SU-DHL-6 (cell line): ENCODE results near the gene LINGO3.

Experiments used
- H2AFZ ChIP-seq: fragments of 200-600 bp; sonication (generic); 2 replicates; pipeline ENCODE4 v1.6.1; 2014; ENCODE audit warnings: low read depth, mild to moderate bottlenecking, moderate library complexity, mixed read lengths, antibody characterized with exemption, low read length; ENCODE audit not compliant: severe bottlenecking
- H3F3A ChIP-seq: fragments of 200-600 bp; shearing (Covaris generic); 2 replicates; pipeline ENCODE4 v1.6.0; 2016; ENCODE audit warnings: antibody characterized with exemption, mild to moderate bottlenecking; ENCODE audit not compliant: insufficient read depth
- H3K27ac ChIP-seq: fragments of 200-600 bp; sonication (generic); 2 replicates; pipeline ENCODE4 v1.5.1; 2016; ENCODE audit warnings: low read depth, mild to moderate bottlenecking, low read length, moderate library complexity, mixed read lengths
- H3K27me3 ChIP-seq: fragments of 200-600 bp; sonication (generic), shearing (Covaris generic); 2 replicates; pipeline ENCODE4 v1.6.0; 2014; ENCODE audit warnings: mild to moderate bottlenecking, low read length
- H3K36me3 ChIP-seq: fragments of 200-600 bp; sonication (generic); 2 replicates; pipeline ENCODE4 v1.6.1; 2014; ENCODE audit warnings: mild to moderate bottlenecking, low read length, mixed read lengths
- H3K4me2 ChIP-seq: fragments of 300-600, 200-600 bp; shearing (Covaris generic), sonication (generic); 2 replicates; pipeline ENCODE4 v1.6.0; 2014; ENCODE audit warnings: low read length, low read depth, mild to moderate bottlenecking; ENCODE audit not compliant: poor library complexity, severe bottlenecking
- H3K4me3 ChIP-seq: fragments of 200-600 bp; sonication (generic); 2 replicates; pipeline ENCODE4 v1.5.1; 2014; ENCODE audit warnings: antibody characterized with exemption, low read length, mild to moderate bottlenecking, mixed read lengths; ENCODE audit not compliant: insufficient read depth, poor library complexity, severe bottlenecking
- H3K79me2 ChIP-seq: fragments of 200-600 bp; sonication (generic); 2 replicates; pipeline ENCODE4 v1.6.1; 2014; ENCODE audit warnings: mild to moderate bottlenecking, low read length, moderate library complexity; ENCODE audit not compliant: insufficient read depth
- H3K9ac ChIP-seq: fragments of 200-600 bp; sonication (generic); 2 replicates; pipeline ENCODE4 v1.7.0; 2014; ENCODE audit warnings: mild to moderate bottlenecking, low read length
- H3K9me2 ChIP-seq: fragments of 200-600 bp; sonication (generic); replicated peaks from 2 replicates; pipeline ENCODE4 v1.6.1; 2014; ENCODE audit warnings: low read length; ENCODE audit not compliant: insufficient read depth
- H3K9me3 ChIP-seq: fragments of 200-600 bp; sonication (generic); 2 replicates; pipeline ENCODE4 v1.6.1; 2014; ENCODE audit warnings: low read length, mixed read lengths; ENCODE audit not compliant: insufficient read depth
- H4K20me1 ChIP-seq: fragments of 200-600 bp; sonication (generic); 2 replicates; pipeline ENCODE4 v1.6.1; 2014; ENCODE audit warnings: low read depth, mild to moderate bottlenecking, antibody characterized with exemption, low read length, moderate library complexity, mixed read lengths
- EZH2phosphoT487 ChIP-seq: fragments of 200-600 bp; sonication (generic), shearing (Covaris generic); conservative IDR thresholded peaks from 2 replicates; pipeline ENCODE4 v1.6.1; 2018; ENCODE audit warnings: mild to moderate bottlenecking, antibody characterized with exemption, low read length, moderate library complexity, mixed read lengths
- TF ChIP-seq, protein P1 (sequence below): fragments of 200-600 bp; sonication (generic); IDR thresholded peaks from one replicate; pipeline ENCODE4 v1.5.1; 2017; ENCODE audit warnings: antibody characterized with exemption, mild to moderate bottlenecking, low read length, moderate library complexity; ENCODE audit not compliant: insufficient read depth, poor library complexity, severe bottlenecking

Gene LINGO3

DNA sequence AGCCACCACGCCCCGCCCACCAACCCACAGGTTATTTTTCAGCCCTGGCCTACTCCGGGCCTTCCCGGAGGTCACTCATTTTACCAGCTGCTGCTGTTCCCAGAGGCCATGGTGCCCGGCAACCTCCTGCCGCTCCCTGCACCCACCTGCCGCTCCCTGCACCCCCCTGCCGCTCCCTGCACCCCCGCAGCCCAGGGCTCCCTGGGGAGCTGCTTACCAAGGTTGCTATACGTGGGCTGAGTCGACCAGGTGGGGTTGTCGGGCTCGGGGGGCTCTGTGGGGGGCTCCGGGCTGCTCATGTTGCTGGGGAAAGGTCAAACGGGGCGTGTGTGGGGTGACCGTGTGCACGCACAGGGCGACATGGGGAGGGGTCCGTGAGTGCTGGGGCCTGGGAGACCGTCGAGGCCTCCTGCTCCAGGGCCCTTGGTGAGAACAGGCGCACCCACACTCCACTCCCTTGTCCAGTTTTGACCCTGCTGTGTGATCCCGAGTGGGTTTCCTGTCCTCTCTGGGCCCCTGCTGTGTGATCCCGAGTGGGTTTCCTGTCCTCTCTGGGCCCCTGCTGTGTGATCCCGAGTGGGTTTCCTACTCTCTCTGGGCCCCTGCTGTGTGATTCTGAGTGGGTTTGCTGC, 27.2 kb downstream of the LINGO3 start:
- Histone ChIP-seq H3K4me3 (no peak overlapping the region), H3K9me3 (no peaks in the 10 kb centered on the region), H4K20me1 (no peaks in the 10 kb centered on the region), H3K9me2 (no peaks in the 10 kb centered on the region), H3K27me3 (no peaks in the 10 kb centered on the region), H3K27ac (no peak overlapping the region), H3K79me2 (no peaks in the 10 kb centered on the region), H2AFZ (no peak overlapping the region), H3F3A (peaks cover 4% of the 10 kb centered on the region; the same call in 1 of the 2 replicates), H3K4me2 (no peak overlapping the region), H3K36me3 (no peaks in the 10 kb centered on the region), H3K9ac (no peak overlapping the region)
- TF ChIP-seq, protein P1, sequence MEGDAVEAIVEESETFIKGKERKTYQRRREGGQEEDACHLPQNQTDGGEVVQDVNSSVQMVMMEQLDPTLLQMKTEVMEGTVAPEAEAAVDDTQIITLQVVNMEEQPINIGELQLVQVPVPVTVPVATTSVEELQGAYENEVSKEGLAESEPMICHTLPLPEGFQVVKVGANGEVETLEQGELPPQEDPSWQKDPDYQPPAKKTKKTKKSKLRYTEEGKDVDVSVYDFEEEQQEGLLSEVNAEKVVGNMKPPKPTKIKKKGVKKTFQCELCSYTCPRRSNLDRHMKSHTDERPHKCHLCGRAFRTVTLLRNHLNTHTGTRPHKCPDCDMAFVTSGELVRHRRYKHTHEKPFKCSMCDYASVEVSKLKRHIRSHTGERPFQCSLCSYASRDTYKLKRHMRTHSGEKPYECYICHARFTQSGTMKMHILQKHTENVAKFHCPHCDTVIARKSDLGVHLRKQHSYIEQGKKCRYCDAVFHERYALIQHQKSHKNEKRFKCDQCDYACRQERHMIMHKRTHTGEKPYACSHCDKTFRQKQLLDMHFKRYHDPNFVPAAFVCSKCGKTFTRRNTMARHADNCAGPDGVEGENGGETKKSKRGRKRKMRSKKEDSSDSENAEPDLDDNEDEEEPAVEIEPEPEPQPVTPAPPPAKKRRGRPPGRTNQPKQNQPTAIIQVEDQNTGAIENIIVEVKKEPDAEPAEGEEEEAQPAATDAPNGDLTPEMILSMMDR, result no peak
- TF ChIP-seq EZH2phosphoT487, result no peak

DNA sequence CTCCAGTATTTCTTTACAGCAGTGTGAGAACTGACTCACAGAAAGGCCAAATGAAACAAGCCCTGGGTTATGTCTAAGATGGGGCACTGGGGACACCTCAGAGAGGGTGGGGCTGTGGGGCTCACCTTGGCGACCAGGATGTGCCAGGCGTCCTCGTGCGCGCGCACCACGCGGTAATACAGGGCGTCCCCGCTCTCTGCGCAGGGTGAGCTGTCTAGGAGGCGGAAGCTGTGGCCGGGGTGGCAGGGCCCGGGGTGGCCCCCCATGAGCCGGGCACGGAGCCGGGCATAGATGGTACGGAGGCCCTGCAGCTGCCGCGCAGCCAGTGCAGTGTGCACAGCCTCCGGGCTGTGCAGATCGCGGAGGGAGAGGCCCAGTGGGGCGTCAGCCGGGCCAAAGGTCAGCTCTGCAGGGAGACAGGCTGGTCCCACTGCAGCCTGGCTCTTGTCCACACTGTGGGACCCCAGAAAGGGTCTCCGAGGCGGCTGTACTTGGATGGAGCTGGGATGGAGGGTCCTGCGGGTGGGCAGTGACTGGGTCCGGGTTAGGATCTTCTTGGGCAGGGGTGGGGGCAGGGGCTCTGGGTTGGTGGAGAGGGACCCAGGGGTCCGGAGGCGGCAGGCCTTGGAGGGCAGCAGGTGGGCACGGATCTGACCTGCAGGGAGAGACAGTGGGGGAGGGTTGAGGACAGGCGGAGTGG, 29.3 kb downstream of the LINGO3 start:
- Histone ChIP-seq H4K20me1 (peaks cover 6% of the 10 kb centered on the region; the same call in 1 of the 2 replicates), H3K9me3 (no peaks in the 10 kb centered on the region), H3K4me3 (no peak overlapping the region), H3F3A (peaks cover 4% of the 10 kb centered on the region; the same call in 1 of the 2 replicates), H3K27ac (no peak overlapping the region), H3K79me2 (peaks cover 8% of the 10 kb centered on the region), H2AFZ (no peak overlapping the region), H3K9ac (no peak overlapping the region), H3K4me2 (no peak overlapping the region), H3K27me3 (no peaks in the 10 kb centered on the region), H3K36me3 (no peaks in the 10 kb centered on the region), H3K9me2 (no peaks in the 10 kb centered on the region)
- TF ChIP-seq, protein P1, result no peak
- no peak for TF ChIP-seq EZH2phosphoT487

DNA sequence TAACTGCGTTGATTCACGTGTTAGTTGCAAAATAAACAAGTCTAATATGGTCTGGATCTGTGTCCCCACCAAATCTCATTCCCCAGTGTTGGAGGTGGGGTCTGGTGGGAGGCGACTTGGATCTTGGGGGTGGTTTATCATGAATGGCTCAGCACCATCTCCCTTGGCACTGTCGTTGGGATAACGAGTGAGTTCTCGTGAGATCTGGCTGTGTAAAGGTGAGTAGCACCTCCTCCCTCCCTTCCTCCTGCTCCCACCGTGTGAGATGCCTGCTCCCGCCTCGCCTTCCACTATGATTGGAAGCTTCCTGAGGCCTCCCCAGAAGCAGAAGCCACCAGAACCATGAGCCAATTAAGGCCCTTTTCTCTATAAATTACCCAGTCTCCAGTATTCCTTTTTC, 30.8 kb downstream of the LINGO3 start:
- Histone ChIP-seq H4K20me1 (peaks cover 6% of the 10 kb centered on the region; the same call in 1 of the 2 replicates), H3K9ac (no peak overlapping the region), H3K27ac (no peak overlapping the region), H3K36me3 (no peaks in the 10 kb centered on the region), H3K9me3 (no peaks in the 10 kb centered on the region), H2AFZ (no peak overlapping the region), H3K79me2 (peaks cover 16% of the 10 kb centered on the region), H3K4me3 (no peak overlapping the region), H3K9me2 (no peaks in the 10 kb centered on the region), H3K27me3 (no peaks in the 10 kb centered on the region), H3K4me2 (no peak overlapping the region), H3F3A (peaks cover 18% of the 10 kb centered on the region)
- TF ChIP-seq, protein P1, result no peak
- TF ChIP-seq EZH2phosphoT487, result no peak
